PC-3 (cell line): ENCODE measurements around the gene ZNF774.

Source experiments
- CTCF ChIP-seq: fragments of 300-600 bp; sonication (generic); conservative IDR thresholded peaks from 2 replicates; pipeline ENCODE4 v1.5.1; 2017; ENCODE audit warnings: antibody characterized with exemption, low read depth, mild to moderate bottlenecking, low read length
- EZH2 ChIP-seq: fragments of 300-600 bp; sonication (generic); IDR thresholded peaks from one replicate; pipeline ENCODE4 v1.6.1; 2017; ENCODE audit warnings: antibody characterized with exemption, mild to moderate bottlenecking, low read length; ENCODE audit not compliant: unreplicated experiment
- EZH2phosphoT487 ChIP-seq: fragments of 300-600 bp; sonication (generic); IDR thresholded peaks from 2 replicates; pipeline ENCODE4 v1.6.1; 2018; ENCODE audit warnings: mild to moderate bottlenecking, antibody characterized with exemption, low read length, borderline replicate concordance

- TF ChIP-seq CTCF = no peak
- TF ChIP-seq EZH2 = no peak
- no peak for TF ChIP-seq EZH2phosphoT487
Measured at GRCh38 chr15:90405055-90405607, 53.0 kb downstream of the ZNF774 start.
